ENCODE measurements around the gene PKNOX2.

- TF ChIP-seq CTCF (IDR thresholded peaks at IDR 0.05): no peak
- TF ChIP-seq POLR2A (IDR thresholded peaks at IDR 0.05): no peak
Measured at GRCh38 chr11:125404157-125404810, 239.7 kb downstream of the PKNOX2 start.

Measured in esophagus squamous epithelium (tissue), 4 donors.